Retinal pigment epithelial cell (primary cell): Measurements from ENCODE around the gene GDE1.
"Not testable (repeated sequence)": the region's sequence is repeated elsewhere in the genome, so short reads cannot be mapped to it uniquely, and the experiment has no call there.

Experiments used
- DNase-seq: peaks from one replicate; pipeline ENCODE4 v3.0.0-alpha.2; 2010; ENCODE audit warnings: low read depth
- H3K4me3 ChIP-seq: 2 replicates; pipeline ENCODE4 v1.5.1; 2011; ENCODE audit warnings: mild to moderate bottlenecking, low read length, control low read depth, moderate library complexity
- TF ChIP-seq, protein P1 (sequence below): conservative IDR thresholded peaks from 2 replicates; pipeline ENCODE4 v1.5.1; 2011; ENCODE audit warnings: low read depth, low read length, control low read depth, inconsistent platforms

GDE1 gene

DNA sequence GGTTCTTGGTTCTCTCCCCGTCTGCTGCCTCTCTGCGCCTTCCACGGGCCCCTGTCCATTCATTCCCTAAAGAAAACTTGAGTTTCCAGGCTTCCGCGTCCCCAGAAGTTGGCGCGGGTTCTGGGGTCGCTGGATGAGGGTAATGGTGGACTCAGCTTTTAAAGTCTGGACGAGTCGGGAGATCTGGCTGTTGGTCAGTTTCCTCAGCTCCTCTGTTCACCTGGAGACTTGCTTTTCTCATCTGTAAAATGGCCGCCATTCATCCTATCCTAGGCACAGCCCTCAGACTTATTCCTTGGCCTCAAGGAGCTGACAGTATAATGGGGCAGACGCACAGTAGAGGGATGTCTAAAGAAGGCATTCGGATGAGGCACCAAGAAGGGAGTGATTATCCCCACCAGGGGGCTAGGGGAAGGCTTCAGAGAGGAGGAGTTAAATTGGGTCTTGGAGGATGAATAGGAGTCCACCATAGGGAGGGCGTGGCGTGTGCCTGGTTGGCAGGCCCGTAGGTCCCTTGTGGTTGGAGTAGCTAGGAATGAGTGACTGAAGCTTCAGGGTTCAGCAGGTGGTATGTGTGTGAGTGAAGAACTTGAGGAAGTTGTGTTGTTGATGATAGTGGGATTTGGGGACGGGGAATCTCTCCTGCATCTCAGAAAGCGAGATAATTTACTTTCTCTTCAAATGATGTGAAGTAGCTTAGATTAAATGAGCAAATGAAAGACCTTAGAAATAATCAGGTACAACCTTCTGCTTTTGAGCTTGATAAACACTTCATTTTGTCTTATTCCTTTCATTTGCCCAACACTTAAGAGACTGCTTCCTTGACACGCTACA, 34.3 kb upstream of the GDE1 start:
- no peak for DNase-seq
- TF ChIP-seq, protein P1, sequence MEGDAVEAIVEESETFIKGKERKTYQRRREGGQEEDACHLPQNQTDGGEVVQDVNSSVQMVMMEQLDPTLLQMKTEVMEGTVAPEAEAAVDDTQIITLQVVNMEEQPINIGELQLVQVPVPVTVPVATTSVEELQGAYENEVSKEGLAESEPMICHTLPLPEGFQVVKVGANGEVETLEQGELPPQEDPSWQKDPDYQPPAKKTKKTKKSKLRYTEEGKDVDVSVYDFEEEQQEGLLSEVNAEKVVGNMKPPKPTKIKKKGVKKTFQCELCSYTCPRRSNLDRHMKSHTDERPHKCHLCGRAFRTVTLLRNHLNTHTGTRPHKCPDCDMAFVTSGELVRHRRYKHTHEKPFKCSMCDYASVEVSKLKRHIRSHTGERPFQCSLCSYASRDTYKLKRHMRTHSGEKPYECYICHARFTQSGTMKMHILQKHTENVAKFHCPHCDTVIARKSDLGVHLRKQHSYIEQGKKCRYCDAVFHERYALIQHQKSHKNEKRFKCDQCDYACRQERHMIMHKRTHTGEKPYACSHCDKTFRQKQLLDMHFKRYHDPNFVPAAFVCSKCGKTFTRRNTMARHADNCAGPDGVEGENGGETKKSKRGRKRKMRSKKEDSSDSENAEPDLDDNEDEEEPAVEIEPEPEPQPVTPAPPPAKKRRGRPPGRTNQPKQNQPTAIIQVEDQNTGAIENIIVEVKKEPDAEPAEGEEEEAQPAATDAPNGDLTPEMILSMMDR: no peak
- H3K4me3 ChIP-seq: peak overlapping the region; percentile 96

DNA sequence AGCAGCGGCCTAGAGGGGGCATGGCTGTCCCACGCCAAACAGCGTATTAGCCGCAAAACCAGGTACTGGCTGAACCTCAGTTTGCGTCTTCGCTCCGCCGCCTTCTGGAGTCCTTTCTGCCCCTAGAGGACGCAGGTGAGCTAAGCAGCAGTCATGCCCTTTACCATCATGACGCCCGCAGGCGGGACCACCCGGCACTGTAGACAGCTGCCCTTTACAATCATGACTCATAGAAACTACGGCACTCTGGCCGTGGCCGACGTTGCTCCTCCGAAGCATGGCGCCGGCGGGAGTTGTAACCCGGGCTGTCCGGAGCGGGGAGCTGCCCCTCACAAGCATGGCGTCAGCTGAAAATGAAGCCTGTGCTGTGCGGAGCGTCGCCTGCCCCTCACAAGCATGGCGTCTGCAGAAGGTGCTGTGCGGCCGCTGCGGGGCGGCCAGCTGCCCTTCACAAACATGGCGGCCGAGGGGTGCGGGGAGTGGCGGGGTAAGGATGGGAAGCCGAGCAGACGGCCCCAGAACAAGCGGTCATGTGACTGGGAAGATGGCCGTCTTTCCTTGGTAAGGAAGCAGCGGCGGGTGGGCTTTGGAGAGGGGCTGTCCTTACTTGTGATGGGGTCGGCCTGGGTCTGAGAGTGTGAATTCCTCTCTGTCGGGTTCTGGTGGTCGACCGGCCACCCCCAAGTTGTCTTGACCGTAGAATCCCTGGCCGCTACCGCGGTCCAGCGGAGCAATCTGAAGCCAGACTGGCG, 33.5 kb upstream of the GDE1 start, which contains the start of gene VPS35L:
Gene VPS35L (plus strand): TSS at position 518 of the 752 bp plus-strand sequence. CDS start 27 bp downstream, at position 545.
- H3K4me3 ChIP-seq: peak within 1 kb of the TSS; percentile 96
- DNase-seq: peak; percentile 97
- TF ChIP-seq, protein P1: peak; percentile 80

DNA sequence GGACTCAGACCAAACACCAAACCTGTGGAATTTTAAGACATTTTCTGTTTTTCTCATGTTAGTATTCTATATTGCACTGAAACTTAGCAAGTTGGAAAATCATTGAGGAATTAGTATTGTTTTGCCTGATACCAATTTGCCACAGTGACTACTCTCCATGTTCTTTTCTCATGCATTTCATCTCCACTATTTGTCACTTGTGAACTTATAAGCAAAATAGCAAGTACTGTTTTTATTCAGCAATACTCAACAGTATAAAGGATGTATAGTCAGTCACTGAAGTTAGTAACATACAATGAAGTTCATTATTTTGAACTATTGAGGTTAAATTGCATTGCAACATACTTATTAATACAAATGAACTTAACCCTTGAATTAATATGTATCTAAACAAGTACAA, 27.8 kb upstream of the GDE1 start:
- TF ChIP-seq, protein P1: no peak
- no peak overlapping the region for H3K4me3 ChIP-seq
- DNase-seq: no peak

DNA sequence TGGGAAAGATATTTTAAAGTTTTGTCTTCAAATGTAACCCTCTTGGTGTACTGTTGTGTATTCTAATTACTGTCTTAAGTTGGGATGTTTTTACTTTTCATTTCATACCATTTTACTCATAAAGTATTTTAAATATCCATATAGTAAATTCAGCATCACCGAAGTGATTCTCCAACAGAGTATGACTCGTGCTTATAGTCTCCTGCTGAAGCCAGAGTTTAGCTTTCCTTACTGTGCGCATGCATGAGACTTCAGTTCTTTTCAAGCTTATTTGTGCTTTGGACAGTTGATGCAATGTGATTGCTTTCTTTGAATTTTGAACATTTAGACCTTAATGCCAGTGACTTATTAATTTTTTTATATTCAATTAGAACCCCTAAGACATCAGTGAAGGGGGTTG, 26.2 kb upstream of the GDE1 start:
- TF ChIP-seq, protein P1: no peak
- no peak overlapping the region for H3K4me3 ChIP-seq
- DNase-seq: no peak

DNA sequence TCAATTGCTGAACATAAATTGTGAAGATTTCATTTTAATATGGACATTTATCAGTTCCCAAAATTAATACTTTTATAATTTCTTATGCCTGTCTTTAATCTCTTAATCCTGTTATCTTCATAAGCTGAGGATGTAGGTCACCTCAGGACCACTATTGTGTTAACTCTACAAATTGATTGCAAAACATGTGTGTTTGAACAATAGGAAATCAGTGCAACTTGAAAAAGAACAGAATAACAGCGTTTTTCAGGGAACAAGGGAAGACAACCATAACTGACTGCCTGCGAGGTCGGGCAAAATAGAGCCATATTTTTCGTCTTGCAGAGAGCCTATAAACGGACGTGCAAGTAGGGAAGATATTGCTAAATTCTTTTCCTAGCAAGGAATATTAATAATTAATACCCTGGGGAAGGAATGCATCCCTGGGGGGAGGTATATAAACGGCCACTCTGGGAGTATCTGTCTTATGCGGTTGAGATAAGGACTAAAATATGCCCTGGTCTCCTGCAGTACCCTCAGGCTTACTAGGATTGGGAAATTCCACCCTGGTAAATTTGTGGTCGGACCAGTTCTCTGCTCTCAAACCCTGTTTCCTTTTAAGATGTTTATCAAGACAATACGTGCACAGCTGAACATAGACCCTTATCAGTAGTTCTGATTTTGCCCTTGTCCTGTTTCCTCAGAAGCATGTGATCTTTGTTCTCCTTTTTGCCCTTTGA, 21.5 kb upstream of the GDE1 start:
- DNase-seq, H3K4me3 ChIP-seq: not testable (repeated sequence)

DNA sequence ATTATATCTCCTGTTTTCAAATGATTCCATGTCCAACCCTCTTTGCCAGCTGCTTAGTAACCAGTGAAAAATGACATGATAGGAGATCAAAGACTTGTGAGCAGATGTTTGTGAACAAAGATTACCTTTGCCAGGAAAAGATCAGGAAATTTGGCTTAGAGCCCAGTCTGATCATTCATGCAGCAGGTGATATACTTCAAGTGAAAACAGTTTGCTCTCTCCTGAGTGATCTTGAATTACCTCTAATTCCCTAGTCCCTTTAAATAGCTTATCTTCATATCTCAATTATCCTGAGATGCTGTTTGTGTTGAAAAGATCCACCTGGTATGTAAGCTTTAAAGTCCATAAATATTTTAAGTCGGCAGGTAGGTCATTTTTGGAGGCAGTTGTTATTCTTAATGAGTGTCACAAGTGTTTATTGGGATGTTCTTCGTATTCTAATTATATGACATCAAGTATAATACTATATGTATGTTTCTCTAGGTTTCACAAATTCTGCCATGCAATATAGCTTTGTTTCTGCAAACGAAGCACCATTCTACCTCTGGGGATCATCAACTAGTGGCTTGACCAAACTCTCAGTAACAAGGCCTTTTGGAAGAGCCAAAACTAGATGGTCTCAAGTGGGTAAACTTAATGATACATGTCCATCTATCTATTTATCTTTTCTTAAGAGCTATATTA, 20.4 kb upstream of the GDE1 start:
- no peak for DNase-seq
- TF ChIP-seq, protein P1: no peak
- no peak overlapping the region for H3K4me3 ChIP-seq
